ENCODE data around the gene HOGA1. TPM values are rescaled to one million over a fixed set of nuclear protein-coding genes. Genes with fewer than 3 reads are reported as not detected.

HOGA1 gene
- polyA plus RNA-seq, 4 donors, result 33.5 to 63.1 (median 47.4) TPM

- DNase-seq (ENCODE audit: low read depth in 4 of 4, low spot score in 2 of 4), result no peak
Observed at GRCh38 chr10:97577701-97578100, 6.5 kb upstream of the HOGA1 start.

- DNase-seq (ENCODE audit: low read depth in 4 of 4, low spot score in 2 of 4), result no peak
Observed at GRCh38 chr10:97578171-97578844, 5.9 kb upstream of the HOGA1 start.

GRCh38 chr10:97580421-97581367 is 3.5 kb upstream of the HOGA1 start:
- DNase-seq (ENCODE audit: low read depth in 4 of 4, low spot score in 2 of 4), result no peak

- DNase-seq (ENCODE audit: low read depth in 4 of 4, low spot score in 2 of 4), result no peak
Observed at GRCh38 chr10:97582169-97582568, 2.0 kb upstream of the HOGA1 start.

- no peak for DNase-seq (ENCODE audit: low read depth in 4 of 4, low spot score in 2 of 4)
Observed at GRCh38 chr10:97583476-97583875, 713 bp upstream of the HOGA1 start.

- no peak for DNase-seq (ENCODE audit: low read depth in 4 of 4, low spot score in 2 of 4)
Observed at GRCh38 chr10:97584798-97585438, 729 bp downstream of the HOGA1 start.

- no peak for DNase-seq (ENCODE audit: low read depth in 4 of 4, low spot score in 2 of 4)
Observed at GRCh38 chr10:97585439-97585811, 1.2 kb downstream of the HOGA1 start.

- no peak for DNase-seq (ENCODE audit: low read depth in 4 of 4, low spot score in 2 of 4)
Observed at GRCh38 chr10:97587183-97587582, 3.0 kb downstream of the HOGA1 start.

- DNase-seq (ENCODE audit: low read depth in 4 of 4, low spot score in 2 of 4), result no peak
Observed at GRCh38 chr10:97589479-97589878, 5.3 kb downstream of the HOGA1 start, which contains the start of gene C10orf62. C10orf62 (plus strand) TSS chr10:97589721; CDS start chr10:97589898, 177 bp downstream.

- DNase-seq (ENCODE audit: low read depth in 4 of 4, low spot score in 2 of 4), result no peak
Observed at GRCh38 chr10:97590082-97590747, 6.0 kb downstream of the HOGA1 start.

- no peak for DNase-seq (ENCODE audit: low read depth in 4 of 4, low spot score in 2 of 4)
Observed at GRCh38 chr10:97590748-97591495, 6.7 kb downstream of the HOGA1 start.

- DNase-seq (ENCODE audit: low read depth in 4 of 4, low spot score in 2 of 4), result no peak
Observed at GRCh38 chr10:97593421-97593820, 9.2 kb downstream of the HOGA1 start.

GRCh38 chr10:97596101-97597082 is 12.2 kb downstream of the HOGA1 start:
- DNase-seq (ENCODE audit: low read depth in 4 of 4, low spot score in 2 of 4), result no peak

GRCh38 chr10:97597778-97598177 is 13.6 kb downstream of the HOGA1 start:
- DNase-seq (ENCODE audit: low read depth in 4 of 4, low spot score in 2 of 4), result no peak

GRCh38 chr10:97598407-97599271 is 14.4 kb downstream of the HOGA1 start:
- no peak for DNase-seq (ENCODE audit: low read depth in 4 of 4, low spot score in 2 of 4)

GRCh38 chr10:97599272-97599619 is 15.1 kb downstream of the HOGA1 start:
- DNase-seq (ENCODE audit: low read depth in 4 of 4, low spot score in 2 of 4), result no peak

GRCh38 chr10:97600616-97601015 is 16.4 kb downstream of the HOGA1 start:
- DNase-seq (ENCODE audit: low read depth in 4 of 4, low spot score in 2 of 4), result no peak

Data from left renal cortex interstitium (tissue), 4 donors.